Colonic mucosa (tissue), 4 donors: ENCODE results near the gene PABPC1L2A. TPM values are rescaled to one million over a fixed set of nuclear protein-coding genes. Genes with fewer than 3 reads are reported as not detected.
"Not testable (repeated sequence)": the region's sequence is repeated elsewhere in the genome, so short reads cannot be mapped to it uniquely, and the experiment has no call there.

Source experiments
- DNase-seq: peaks from one replicate; pipeline ENCODE4 v3.0.0-alpha.2; 2020
- H3K27ac ChIP-seq: fragments of 200-600 bp; one replicate; pipeline ENCODE4 v1.8.0; 2021
- H3K27me3 ChIP-seq: fragments of 200-600 bp; one replicate; pipeline ENCODE4 v1.8.0; 2021
- H3K36me3 ChIP-seq: fragments of 200-600 bp; one replicate; pipeline ENCODE4 v1.8.0; 2021
- H3K4me1 ChIP-seq: fragments of 200-600 bp; one replicate; pipeline ENCODE4 v1.8.0; 2021; ENCODE audit warnings: mild to moderate bottlenecking
- H3K4me3 ChIP-seq: fragments of 200-600 bp; one replicate; pipeline ENCODE4 v1.8.0; 2021
- H3K9ac ChIP-seq, 2 donors: one replicate each; pipeline ENCODE4 v1.7.0; 2013; ENCODE audit warnings: control low read depth in 2 of 2, low read depth in 2 of 2, low read length in 2 of 2
- H3K9me3 ChIP-seq: fragments of 200-600 bp; one replicate; pipeline ENCODE4 v1.8.0; 2021
- intact Hi-C: fragments of 100-400 bp; cut with DNase I; formaldehyde crosslinking; loops from one replicate; pipeline ENCODE4 v1.14.1; 2022
- total RNA-seq, 2 donors: library from RNA; stranded (reverse); fragmentation: NEBNext Ultra II Directional in 1 of 2; extraction: Animal tissue kit (Norgen Biotek cat#: 25700) in 1 of 2; gene quantifications; one replicate each; pipeline ENCODE4 v1.2.1, GENCODE V29; 2021
- TF ChIP-seq, protein P1 (sequence below): fragments of 200-600 bp; IDR thresholded peaks from one replicate; pipeline ENCODE4 v1.8.0; 2022; ENCODE audit warnings: antibody characterized with exemption, mild to moderate bottlenecking
- donor health status: healthy.
- donor health status: DM: no; HTN: no; CAD: no.
- donor health status: DM: no; HTN: no; CAD: no.

PABPC1L2A gene
- not detected for total RNA-seq

DNA sequence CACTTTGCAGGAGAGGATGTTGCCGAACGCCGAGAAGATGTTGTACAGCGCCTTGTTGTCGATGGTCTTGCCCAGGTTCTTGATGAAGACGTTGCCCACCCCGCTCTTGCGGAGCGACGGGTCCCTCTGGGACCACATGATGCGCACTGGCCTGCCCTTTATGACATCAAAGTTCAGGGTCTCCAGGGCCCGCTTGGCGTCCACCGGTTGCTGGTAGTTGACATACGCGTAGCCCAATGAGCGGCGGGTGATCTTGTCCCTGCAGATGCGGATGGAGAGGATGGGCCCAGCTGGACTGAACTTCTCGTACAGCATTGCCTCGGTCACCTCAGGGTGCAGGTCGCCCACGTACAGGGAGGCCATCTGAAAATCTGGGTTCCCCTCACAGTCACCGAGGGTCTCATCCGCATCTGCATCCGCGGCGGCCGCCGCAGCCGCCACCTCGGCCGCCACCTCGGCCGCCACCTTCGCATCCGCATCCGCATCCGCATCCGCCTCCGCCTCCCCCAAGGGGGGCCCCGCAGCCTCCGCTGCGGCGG lies at the start of gene PABPC1L2A:
PABPC1L2A (minus strand) TSS at position 489 of the 539 bp plus-strand sequence; CDS start at position 363, 126 bp downstream.
- H3K36me3 ChIP-seq, H3K4me1 ChIP-seq, DNase-seq, H3K9me3 ChIP-seq, H3K27ac ChIP-seq, H3K27me3 ChIP-seq, H3K9ac ChIP-seq, intact Hi-C loops, H3K4me3 ChIP-seq: not testable (repeated sequence)

DNA sequence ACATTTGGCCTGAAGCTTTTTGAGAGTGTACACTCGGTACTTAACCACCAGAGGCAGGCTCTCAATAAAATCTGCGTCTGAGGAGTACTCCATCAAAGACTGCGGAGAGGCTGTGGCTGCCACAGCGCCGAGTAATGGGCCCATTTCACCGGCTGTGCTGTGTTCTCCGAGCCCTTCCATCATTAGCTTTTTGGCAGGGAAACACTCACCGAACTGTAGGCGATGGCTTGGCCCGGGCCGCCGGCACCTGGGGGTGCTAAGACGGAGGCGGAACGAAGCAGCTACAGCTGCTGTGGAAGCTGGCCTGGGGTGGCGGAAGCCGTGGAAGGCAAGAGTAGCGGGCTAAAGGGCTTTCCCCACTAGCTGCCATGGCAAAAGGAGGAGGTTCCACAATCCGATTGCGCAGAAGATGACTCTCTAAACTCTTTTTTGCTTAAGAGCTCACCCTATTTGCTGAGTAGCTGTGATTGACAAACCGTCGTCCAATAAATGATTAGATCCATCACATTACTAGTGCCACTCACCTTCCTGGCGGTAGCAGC lies 48.5 kb upstream of the PABPC1L2A start:
- no peak for DNase-seq
- Histone ChIP-seq H3K4me3 (no peak overlapping the region), H3K36me3 (no peaks in the 10 kb centered on the region), H3K9me3 (no peaks in the 10 kb centered on the region), H3K27ac (no peak overlapping the region), H3K27me3 (no peaks in the 10 kb centered on the region), H3K9ac (no peak overlapping the region), H3K4me1 (no peaks in the 10 kb centered on the region)
- intact Hi-C loops: no loop called here
- TF ChIP-seq, protein P1, sequence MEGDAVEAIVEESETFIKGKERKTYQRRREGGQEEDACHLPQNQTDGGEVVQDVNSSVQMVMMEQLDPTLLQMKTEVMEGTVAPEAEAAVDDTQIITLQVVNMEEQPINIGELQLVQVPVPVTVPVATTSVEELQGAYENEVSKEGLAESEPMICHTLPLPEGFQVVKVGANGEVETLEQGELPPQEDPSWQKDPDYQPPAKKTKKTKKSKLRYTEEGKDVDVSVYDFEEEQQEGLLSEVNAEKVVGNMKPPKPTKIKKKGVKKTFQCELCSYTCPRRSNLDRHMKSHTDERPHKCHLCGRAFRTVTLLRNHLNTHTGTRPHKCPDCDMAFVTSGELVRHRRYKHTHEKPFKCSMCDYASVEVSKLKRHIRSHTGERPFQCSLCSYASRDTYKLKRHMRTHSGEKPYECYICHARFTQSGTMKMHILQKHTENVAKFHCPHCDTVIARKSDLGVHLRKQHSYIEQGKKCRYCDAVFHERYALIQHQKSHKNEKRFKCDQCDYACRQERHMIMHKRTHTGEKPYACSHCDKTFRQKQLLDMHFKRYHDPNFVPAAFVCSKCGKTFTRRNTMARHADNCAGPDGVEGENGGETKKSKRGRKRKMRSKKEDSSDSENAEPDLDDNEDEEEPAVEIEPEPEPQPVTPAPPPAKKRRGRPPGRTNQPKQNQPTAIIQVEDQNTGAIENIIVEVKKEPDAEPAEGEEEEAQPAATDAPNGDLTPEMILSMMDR: no peak

DNA sequence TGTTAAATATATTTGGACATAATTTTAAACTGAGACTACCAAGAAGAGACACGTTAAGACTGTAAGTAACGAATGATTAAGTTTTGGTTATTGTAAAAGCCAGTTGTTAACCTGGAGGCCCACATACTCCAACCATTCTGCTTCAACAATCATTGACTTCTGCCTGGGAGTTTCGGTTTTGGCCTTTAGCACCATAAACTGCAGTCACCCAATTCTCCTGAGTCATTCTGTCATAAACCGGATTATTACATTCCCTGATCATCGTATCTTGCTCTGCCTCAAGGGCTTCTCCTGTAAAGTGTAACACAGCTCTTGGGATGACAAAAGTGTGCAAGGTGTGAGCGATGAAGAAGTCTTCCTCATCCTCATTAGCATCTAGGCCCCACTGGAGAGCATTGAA lies 46.9 kb upstream of the PABPC1L2A start:
- TF ChIP-seq, protein P1: no peak
- H3K27ac ChIP-seq: peak overlapping the region; percentile 25
- no peaks in the 10 kb centered on the region for H3K4me1 ChIP-seq
- intact Hi-C loops: no loop called here
- no peak overlapping the region for H3K4me3 ChIP-seq
- DNase-seq: peak; percentile 49
- no peaks in the 10 kb centered on the region for H3K36me3 ChIP-seq
- H3K27me3 ChIP-seq: no peaks in the 10 kb centered on the region
- no peak overlapping the region for H3K9ac ChIP-seq
- H3K9me3 ChIP-seq: no peaks in the 10 kb centered on the region

DNA sequence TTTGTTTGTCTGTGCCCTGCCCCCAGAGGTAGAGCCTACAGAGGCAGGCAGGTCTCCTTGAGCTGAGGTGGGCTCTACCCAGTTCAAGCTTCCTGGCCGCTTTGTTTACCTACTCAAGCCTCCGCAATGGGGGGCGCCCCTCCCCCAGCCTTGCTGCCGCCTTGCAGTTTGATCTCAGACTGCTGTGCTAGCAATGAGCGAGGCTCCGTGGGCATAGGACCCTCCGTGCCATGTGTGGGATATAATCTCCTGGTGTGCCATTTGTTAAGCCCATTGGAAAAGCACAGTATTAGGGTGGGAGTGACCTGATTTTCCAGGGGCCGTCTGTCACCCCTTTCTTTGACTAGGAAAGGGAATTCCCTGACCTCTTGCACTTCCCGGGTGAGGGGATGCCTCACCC lies 20.2 kb upstream of the PABPC1L2A start:
- intact Hi-C loops, H3K9ac ChIP-seq, DNase-seq: not testable (repeated sequence)

DNA sequence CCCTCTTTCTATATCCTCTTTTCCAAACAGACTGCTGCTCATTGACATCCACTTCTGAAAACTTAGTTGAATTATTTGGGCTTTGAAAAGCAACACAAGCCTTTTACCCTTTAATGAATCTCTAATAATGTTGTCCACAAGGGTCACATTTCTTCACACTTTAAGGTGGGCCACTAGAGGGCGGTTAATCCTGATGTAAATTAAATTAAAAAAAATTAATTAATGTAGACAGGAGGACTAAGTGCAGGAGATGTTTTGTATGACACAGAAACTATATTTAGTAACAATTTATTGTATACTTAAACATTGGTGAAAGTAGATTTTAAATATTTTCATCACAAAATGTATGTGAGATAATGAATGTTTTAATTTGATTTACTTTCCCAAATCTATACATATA lies 7.5 kb upstream of the PABPC1L2A start:
- DNase-seq: not testable (repeated sequence)
- intact Hi-C loops: loop anchor here (10.0 kb wide), 1 partner anchor 178 kb away; no protein-coding TSS in a partner anchor

More for the DNA sequence above, 20.2 kb upstream of the PABPC1L2A start:
- not testable (repeated sequence) for H3K9me3 ChIP-seq, H3K36me3 ChIP-seq, H3K27ac ChIP-seq, H3K4me1 ChIP-seq, H3K27me3 ChIP-seq, H3K4me3 ChIP-seq

DNA sequence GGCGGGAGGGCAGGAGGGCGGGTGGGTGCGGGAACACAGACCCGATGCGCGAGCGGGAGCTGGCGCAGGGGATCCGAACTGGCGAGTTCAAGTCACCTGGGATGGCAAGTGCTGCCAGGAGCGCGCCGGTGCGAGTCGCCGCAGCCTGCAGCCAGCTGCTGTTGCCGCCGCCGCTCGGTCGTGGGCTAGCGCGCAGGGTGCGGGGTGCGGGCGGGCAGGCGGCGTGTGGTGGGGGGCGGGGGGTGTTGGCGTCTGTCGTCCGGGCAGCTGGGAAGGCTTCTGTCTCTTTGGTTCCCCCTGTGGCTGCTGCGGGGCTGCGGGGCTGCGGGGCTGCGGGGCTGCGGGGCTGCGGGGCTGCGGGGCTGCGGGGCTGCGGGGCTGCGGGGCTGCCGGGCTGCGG lies 572 bp upstream of the PABPC1L2A start:
- not testable (repeated sequence) for DNase-seq, H3K36me3 ChIP-seq, H3K4me1 ChIP-seq, H3K4me3 ChIP-seq, H3K27me3 ChIP-seq, H3K27ac ChIP-seq, H3K9ac ChIP-seq, H3K9me3 ChIP-seq
- intact Hi-C loops: loop anchor here (10.0 kb wide), 1 partner anchor 185 kb away; no protein-coding TSS in a partner anchor

More for the DNA sequence above, 7.5 kb upstream of the PABPC1L2A start:
- not testable (repeated sequence) for H3K9me3 ChIP-seq, H3K4me1 ChIP-seq, H3K9ac ChIP-seq, H3K27ac ChIP-seq, H3K27me3 ChIP-seq, H3K4me3 ChIP-seq, H3K36me3 ChIP-seq
- TF ChIP-seq, protein P1: peak; percentile 11

DNA sequence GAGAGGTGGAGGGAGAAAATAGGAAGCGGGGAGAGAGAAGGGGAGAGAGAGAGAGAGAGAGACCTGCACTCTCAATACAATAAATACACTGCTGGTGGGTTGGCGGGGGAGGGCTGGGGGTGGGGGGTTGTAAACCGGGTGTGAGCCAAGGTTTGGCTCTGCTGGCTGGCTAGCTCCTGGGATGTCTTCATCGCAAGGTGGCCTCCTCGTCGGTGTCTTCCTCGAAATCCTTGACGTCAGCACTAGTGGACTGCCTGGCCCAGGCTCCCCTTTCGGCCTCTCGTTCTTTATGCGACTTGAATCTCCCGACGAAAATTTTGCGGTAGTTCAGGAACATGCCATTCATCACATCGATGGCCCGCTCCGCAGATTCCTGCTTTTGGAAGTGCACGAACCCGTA lies 715 bp downstream of the PABPC1L2A start:
- H3K27ac ChIP-seq, H3K4me3 ChIP-seq, H3K9me3 ChIP-seq, H3K4me1 ChIP-seq, H3K36me3 ChIP-seq, H3K27me3 ChIP-seq, DNase-seq, H3K9ac ChIP-seq, intact Hi-C loops: not testable (repeated sequence)
